ENCODE data around the gene ABR. TPM values are rescaled to one million over a fixed set of nuclear protein-coding genes. Genes with fewer than 3 reads are reported as not detected.
"Not testable (repeated sequence)": the region's sequence is repeated elsewhere in the genome, so short reads cannot be mapped to it uniquely, and the experiment has no call there.

ABR gene
- total RNA-seq, 2 donors from 2014 or later, result 159 to 200 TPM

DNA sequence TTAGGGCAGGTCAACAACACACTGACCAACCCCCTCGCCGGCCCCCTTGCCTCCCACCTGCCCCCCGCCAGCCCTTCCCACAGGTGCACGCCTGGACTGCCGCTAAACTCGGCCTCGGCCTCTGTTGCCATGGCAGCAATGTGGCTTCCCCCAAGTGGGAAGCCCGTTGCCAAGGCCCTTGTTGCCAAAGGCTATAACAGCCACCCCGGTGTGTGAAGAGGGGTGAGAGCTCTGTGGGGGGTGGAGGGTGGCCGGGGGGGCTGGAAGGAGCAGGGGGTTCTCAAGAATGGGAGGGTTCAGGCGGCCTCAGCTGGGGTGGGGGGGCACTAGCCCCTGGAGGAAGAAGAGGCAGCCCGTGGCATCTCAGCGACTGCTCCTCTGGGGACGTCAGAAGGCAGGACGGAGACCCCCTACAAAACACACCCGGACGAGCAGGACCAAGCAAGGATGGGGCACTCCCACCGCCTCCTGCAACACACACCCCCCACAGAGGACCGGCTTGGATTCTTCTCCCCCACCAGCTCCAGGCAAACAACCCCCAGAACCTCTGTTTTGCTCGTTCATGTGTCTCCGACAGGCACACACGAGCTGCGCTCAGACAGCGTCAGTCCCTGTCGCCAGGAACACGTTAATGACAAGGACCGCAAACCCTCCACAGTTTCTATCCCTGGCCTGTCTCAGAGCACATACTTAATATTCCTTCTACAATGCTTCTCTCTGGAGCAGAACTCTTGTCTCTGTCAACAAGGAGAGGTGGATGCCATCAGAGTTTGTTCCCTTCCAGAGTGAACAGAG, 55.7 kb downstream of the ABR start:
- Histone ChIP-seq H3K27ac (peak overlapping the region in 1 of 2 donors; percentile 60), H3K27me3 (replicated peaks; ENCODE audit: insufficient read depth) (no peaks in the 10 kb centered on the region), H3K4me1 (ENCODE audit: control insufficient read depth in 1 of 2, low read depth in 2 of 2) (peaks cover 8 to 45% of the 10 kb centered on the region in 2 donors), H3K36me3 (no peaks in the 10 kb centered on the region), H3K4me3 (peak overlapping the region; percentile 3), H3K9me3 (no peaks in the 10 kb centered on the region)
- DNase-seq (ENCODE audit: low spot score), result no peak
- no peak for ATAC-seq (ENCODE audit: insufficient number of reproducible peaks, low FRiP score, low read depth)
- TF ChIP-seq, protein P1, sequence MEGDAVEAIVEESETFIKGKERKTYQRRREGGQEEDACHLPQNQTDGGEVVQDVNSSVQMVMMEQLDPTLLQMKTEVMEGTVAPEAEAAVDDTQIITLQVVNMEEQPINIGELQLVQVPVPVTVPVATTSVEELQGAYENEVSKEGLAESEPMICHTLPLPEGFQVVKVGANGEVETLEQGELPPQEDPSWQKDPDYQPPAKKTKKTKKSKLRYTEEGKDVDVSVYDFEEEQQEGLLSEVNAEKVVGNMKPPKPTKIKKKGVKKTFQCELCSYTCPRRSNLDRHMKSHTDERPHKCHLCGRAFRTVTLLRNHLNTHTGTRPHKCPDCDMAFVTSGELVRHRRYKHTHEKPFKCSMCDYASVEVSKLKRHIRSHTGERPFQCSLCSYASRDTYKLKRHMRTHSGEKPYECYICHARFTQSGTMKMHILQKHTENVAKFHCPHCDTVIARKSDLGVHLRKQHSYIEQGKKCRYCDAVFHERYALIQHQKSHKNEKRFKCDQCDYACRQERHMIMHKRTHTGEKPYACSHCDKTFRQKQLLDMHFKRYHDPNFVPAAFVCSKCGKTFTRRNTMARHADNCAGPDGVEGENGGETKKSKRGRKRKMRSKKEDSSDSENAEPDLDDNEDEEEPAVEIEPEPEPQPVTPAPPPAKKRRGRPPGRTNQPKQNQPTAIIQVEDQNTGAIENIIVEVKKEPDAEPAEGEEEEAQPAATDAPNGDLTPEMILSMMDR (IDR thresholded peaks at IDR 0.05), result no peak

DNA sequence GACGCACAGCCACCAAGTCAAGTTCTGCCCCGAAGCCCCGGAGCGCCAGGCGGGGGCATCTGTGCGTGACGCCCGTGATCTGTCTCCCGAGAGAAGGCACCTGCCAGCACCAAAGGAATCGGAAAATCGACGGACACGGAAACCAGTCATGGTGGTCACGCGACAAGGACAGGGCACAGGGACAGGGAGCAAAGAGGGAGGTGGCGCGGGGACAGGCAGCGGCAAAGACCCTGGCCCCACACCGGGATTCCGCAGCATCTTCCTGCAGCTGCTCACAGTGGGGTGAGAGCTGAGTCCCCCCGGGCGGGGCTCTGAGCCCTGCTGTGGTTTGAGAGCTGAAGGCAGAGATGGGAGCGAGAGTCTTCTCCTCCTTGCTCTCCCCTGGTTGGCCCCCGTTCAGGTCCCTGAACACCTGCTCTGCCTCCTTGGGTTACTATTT, 56.4 kb downstream of the ABR start:
- ATAC-seq (ENCODE audit: insufficient number of reproducible peaks, low FRiP score, low read depth) (no peak), DNase-seq (ENCODE audit: low spot score) (no peak)
- H3K27ac ChIP-seq, result peak overlapping the region; percentile 55 to 60
- TF ChIP-seq, protein P1 (IDR thresholded peaks at IDR 0.05), result no peak
- H3K4me1 ChIP-seq (ENCODE audit: control insufficient read depth in 1 of 2, low read depth in 2 of 2), result peaks cover 8 to 45% of the 10 kb centered on the region in 2 donors
- no peaks in the 10 kb centered on the region for H3K27me3 ChIP-seq (replicated peaks; ENCODE audit: insufficient read depth)
- no peaks in the 10 kb centered on the region for H3K9me3 ChIP-seq
- H3K4me3 ChIP-seq, result peak overlapping the region; percentile 50
- H3K36me3 ChIP-seq, result no peaks in the 10 kb centered on the region

DNA sequence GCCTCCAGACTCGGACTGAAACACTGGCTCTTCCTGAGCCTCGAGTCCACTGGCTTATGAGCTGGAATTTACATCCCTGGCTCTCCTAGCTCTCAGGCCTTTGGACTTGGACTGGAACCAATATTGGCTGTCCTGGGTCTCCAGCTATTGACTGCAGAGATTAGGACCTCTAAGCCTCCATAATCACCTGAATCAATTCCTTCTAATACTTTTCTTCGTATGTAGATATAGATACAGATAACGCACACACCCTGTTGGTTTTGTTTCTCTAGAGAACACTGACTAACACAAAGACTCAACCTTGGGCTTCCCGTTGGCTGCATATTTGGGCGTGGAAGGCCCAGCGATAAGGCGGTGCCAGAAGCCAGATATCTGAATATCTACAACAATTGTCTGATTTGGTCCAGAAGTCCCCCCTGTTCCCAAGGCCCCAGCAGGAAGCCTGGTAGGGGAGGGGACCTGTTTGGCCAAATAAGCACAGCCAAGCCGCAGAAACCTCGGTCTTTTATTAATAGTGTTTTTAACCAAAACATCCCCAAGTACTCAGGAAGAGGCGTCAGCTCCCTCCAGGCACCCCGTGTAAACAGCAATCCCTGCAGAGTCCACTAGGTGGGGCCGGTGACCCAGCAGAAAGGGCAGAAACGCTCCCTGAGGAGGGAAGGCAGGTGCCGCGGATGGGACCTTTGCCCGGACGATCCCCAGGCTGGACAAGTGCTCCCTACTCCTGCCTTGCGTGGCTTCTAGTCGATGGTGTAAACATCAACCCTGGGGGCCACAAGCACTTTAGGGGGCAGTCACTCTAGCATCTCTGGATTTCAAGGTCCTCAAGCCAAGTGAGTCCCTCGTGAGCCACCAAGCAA, 57.0 kb downstream of the ABR start:
- TF ChIP-seq, protein P1 (IDR thresholded peaks at IDR 0.05), result peak; percentile 97
- H3K4me3 ChIP-seq, result peak overlapping the region; percentile 50
- H3K27me3 ChIP-seq (replicated peaks; ENCODE audit: insufficient read depth), result no peaks in the 10 kb centered on the region
- DNase-seq (ENCODE audit: low spot score) (no peak), ATAC-seq (ENCODE audit: insufficient number of reproducible peaks, low FRiP score, low read depth) (peak; percentile 46)
- H3K27ac ChIP-seq, result peak overlapping the region; percentile 55 to 60
- H3K4me1 ChIP-seq (ENCODE audit: control insufficient read depth in 1 of 2, low read depth in 2 of 2), result peaks cover 8 to 45% of the 10 kb centered on the region in 2 donors
- H3K9me3 ChIP-seq, result no peaks in the 10 kb centered on the region
- H3K36me3 ChIP-seq, result no peaks in the 10 kb centered on the region

DNA sequence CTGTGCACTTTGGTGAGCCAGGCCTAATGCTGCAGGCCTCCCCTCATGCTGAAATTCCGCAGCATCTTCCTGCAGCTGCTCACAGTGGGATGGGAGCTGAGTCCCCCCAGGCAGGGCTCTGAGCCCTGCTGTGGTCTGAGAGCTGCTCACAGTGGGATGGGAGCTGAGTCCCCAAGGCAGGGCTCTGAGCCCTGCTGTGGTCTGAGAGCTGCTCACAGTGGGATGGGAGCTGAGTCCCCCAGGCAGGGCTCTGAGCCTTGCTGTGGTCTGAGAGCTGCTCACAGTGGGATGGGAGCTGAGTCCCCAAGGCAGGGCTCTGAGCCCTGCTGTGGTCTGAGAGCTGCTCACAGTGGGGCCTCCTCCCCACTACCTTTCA, 58.4 kb downstream of the ABR start:
- not testable (repeated sequence) for H3K27ac ChIP-seq; H3K36me3 ChIP-seq; DNase-seq (ENCODE audit: low spot score); ATAC-seq (ENCODE audit: insufficient number of reproducible peaks, low FRiP score, low read depth); H3K9me3 ChIP-seq; H3K27me3 ChIP-seq (replicated peaks; ENCODE audit: insufficient read depth); H3K4me3 ChIP-seq
- H3K4me1 ChIP-seq (ENCODE audit: control insufficient read depth in 1 of 2, low read depth in 2 of 2), result peaks cover 8 to 45% of the 10 kb centered on the region in 2 donors

DNA sequence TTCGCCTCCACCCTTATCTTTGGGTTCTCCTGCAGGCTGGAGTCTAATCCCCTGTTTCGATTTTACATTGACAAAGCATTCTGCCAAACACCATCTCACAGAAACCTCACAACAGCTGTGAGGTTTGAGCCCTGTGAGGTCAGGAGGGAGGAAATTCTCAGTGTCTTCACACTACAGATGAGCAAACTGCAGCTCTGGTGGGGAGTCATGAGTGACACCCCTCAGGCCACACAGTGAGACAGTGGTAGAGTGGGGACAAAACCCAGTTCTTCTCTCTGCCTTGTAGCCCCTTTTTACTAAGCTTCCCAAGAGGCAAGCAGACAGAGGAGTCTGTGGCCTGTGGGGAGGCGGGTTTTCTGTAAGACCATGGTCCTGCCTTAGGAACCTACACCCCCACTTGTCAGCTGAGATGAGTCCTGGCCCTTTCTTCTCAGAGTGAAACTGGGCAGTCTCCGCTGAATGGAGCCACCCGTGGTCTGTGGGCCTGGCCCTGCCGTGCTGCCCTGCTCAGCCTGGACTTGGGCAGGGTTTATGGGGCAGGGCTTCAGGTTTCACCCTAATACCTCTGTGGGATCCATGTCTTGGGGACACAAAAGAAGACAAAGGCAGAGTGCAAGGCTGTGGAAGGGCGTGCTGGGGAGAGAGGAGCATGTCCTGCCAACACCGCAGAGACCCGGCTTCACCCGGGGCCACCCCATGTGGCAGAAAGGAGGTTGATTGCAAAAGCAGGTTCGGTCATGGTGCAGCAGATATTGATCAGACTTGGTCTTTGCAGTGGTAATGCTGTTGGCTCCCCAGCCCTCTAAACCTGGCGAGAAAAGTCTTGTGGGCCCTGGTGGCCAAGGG, 59.0 kb downstream of the ABR start:
- DNase-seq (ENCODE audit: low spot score) (no peak), ATAC-seq (ENCODE audit: insufficient number of reproducible peaks, low FRiP score, low read depth) (no peak)
- Histone ChIP-seq H3K4me3 (no peak overlapping the region), H3K36me3 (no peaks in the 10 kb centered on the region), H3K4me1 (ENCODE audit: control insufficient read depth in 1 of 2, low read depth in 2 of 2) (peaks cover 9 to 43% of the 10 kb centered on the region in 2 donors), H3K27me3 (replicated peaks; ENCODE audit: insufficient read depth) (no peaks in the 10 kb centered on the region), H3K9me3 (no peaks in the 10 kb centered on the region), H3K27ac (no peak overlapping the region)
- TF ChIP-seq, protein P1 (IDR thresholded peaks at IDR 0.05), result no peak
